Ovary (tissue), 3 donors: Measurements from ENCODE around the gene SEMA5A.

ENCODE experiments used
- CTCF ChIP-seq, 3 donors: fragments of 450-650 bp in 2 of 3; fragments of 200-600 bp in 1 of 3; IDR thresholded peaks; one replicate each; pipeline versions ENCODE4 v1.5.1 to v1.8.0; 2016 to 2022; ENCODE audit warnings: antibody characterized with exemption in 3 of 3, mild to moderate bottlenecking in 1 of 3
- EP300 ChIP-seq: sonication (generic); formaldehyde crosslinking; IDR thresholded peaks from one replicate; pipeline ENCODE4 v1.6.1; 2017; ENCODE audit warnings: antibody characterized with exemption
- donor health status: DM: no; HTN: no; CAD: no.

DNA sequence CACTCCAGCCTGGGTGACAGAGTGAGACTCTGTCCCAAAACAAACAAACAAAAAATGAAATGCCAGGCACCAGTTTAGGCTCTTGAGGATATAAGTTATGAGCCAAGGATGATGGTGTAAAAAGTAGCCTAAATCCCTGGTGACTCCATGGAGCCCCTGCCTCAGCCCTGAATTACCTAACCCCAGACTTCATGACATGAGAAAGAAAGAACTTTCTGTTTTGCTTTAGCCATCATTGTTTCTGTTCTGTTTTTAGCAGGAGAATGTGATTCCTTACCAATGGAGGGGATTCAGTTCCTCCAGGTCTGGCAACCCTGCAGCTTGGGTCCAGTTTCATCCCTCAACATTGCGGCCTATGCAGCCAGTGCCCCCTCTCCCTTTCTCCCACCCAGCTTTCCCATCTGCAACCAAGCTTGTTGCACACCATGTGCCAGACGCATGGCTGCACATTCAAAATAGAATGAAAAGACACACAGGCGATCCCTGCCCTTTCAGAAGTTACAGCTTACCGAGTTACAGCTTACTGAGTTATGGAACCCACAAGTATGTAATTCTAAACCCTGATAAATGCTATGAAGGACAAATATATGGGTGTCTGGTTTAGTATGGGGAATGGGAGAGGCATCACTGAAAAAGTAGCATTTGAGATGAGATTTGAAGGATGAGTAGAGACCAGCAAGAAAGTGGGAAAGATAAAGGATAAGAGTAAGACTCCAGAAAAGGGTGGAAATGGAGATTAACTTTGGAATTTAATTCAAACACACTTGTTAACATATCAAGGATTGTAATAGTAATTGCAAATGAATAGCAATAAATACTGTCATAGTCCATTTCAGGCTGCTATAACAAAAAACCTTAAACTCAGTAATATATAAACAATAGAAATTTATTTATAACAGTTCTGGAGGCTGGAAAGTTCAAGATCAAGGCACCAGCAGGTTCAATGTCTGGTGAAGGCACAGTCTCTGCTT lies 6.0 kb upstream of the SEMA5A start:
- TF ChIP-seq CTCF (IDR thresholded peaks at IDR 0.05), result no peak
- no peak for TF ChIP-seq EP300
